ENCODE measurements around the gene ATG4A.

DNA sequence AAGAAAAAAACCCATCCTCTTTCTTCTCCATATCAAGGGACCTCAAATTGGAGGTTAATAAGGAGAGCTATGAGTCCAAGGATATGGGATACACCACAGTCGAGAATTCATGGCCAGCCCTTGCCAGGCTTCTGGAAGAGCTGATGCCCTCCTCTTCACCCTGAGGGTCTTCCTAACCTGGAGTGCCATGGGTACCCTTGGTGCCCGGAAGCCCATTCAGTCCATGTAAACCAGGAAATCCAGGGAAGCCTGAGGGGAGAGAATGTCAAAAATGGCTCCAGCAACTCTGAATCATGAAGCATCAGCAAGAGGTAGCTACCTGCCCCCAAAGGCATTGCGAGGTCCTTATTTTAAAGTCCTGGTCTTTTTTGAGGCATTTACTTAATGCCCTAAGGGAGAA is 78.2 kb downstream of the ATG4A start:
- TF ChIP-seq, protein P1, sequence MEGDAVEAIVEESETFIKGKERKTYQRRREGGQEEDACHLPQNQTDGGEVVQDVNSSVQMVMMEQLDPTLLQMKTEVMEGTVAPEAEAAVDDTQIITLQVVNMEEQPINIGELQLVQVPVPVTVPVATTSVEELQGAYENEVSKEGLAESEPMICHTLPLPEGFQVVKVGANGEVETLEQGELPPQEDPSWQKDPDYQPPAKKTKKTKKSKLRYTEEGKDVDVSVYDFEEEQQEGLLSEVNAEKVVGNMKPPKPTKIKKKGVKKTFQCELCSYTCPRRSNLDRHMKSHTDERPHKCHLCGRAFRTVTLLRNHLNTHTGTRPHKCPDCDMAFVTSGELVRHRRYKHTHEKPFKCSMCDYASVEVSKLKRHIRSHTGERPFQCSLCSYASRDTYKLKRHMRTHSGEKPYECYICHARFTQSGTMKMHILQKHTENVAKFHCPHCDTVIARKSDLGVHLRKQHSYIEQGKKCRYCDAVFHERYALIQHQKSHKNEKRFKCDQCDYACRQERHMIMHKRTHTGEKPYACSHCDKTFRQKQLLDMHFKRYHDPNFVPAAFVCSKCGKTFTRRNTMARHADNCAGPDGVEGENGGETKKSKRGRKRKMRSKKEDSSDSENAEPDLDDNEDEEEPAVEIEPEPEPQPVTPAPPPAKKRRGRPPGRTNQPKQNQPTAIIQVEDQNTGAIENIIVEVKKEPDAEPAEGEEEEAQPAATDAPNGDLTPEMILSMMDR (IDR thresholded peaks at IDR 0.05) = no peak
- TF ChIP-seq POLR2A (IDR thresholded peaks at IDR 0.05) = no peak
